OCI-LY7 (cell line): Measurements from ENCODE around the gene CD247.

Experiments used
- CTCF ChIP-seq: fragments of 200-600 bp; sonication (generic); conservative IDR thresholded peaks from 2 replicates; pipeline ENCODE4 v1.5.1; 2014; ENCODE audit warnings: mild to moderate bottlenecking, antibody characterized with exemption, low read length, moderate library complexity, mixed read lengths
- EZH2phosphoT487 ChIP-seq: fragments of 200-600 bp; sonication (generic); IDR thresholded peaks from 2 replicates; pipeline ENCODE4 v1.6.1; 2018; ENCODE audit warnings: low read depth, borderline replicate concordance, mild to moderate bottlenecking, mixed run types, antibody characterized with exemption, low read length, moderate library complexity, mixed read lengths

DNA sequence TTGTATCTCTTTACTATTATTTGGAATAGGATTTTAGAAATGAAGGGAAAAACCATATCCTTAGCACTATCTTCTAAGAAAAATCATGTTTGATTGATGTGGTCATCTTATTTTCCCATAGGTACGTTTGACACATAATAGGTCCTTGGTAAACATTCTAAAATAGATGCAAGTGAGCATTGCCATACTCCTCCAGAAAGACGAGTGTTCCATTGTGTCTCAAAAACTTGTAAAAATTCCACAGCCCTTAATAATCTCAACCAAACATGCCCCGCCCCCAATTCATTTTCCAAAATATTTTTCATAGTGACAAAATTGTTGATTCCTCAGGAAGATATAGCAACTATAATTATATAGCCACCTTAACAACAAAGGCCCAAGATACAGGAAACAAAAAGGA is 113.4 kb downstream of the CD247 start:
- TF ChIP-seq CTCF (no peak), EZH2phosphoT487 (no peak)
